ACC112 (cell line): Measurements from ENCODE around the gene HMGB3.
"Not testable (repeated sequence)": the region's sequence is repeated elsewhere in the genome, so short reads cannot be mapped to it uniquely, and the experiment has no call there.

ENCODE experiments used
- H2AFZ ChIP-seq: fragments of 200-600 bp; sonication (generic); one replicate; pipeline ENCODE4 v1.6.0; 2017; ENCODE audit warnings: antibody characterized with exemption, low read length; ENCODE audit not compliant: unreplicated experiment
- H3K27ac ChIP-seq: fragments of 200-600 bp; sonication (generic); 2 replicates; pipeline ENCODE4 v1.5.1; 2014; ENCODE audit warnings: low read depth, mild to moderate bottlenecking, antibody characterized with exemption, low read length, moderate library complexity
- H3K27me3 ChIP-seq: fragments of 200-600 bp; sonication (generic); 2 replicates; pipeline ENCODE4 v1.6.1; 2014; ENCODE audit warnings: mild to moderate bottlenecking, antibody characterized with exemption, low read length, moderate library complexity, mixed read lengths; ENCODE audit not compliant: insufficient read depth
- H3K36me3 ChIP-seq: fragments of 200-600 bp; sonication (generic); 2 replicates; pipeline ENCODE4 v1.6.1; 2016; ENCODE audit warnings: mild to moderate bottlenecking, antibody characterized with exemption, low read length, moderate library complexity, mixed read lengths; ENCODE audit not compliant: insufficient read depth
- H3K4me1 ChIP-seq: fragments of 200-600 bp; sonication (generic); one replicate; pipeline ENCODE4 v1.6.1; 2016; ENCODE audit warnings: low read length, mixed read lengths; ENCODE audit not compliant: insufficient read depth, unreplicated experiment, control insufficient read depth
- H3K4me3 ChIP-seq: fragments of 200-600 bp; sonication (generic); 2 replicates; pipeline ENCODE4 v1.5.1; 2014; ENCODE audit warnings: mild to moderate bottlenecking, low read depth, low read length
- H3K79me2 ChIP-seq: fragments of 200-600 bp; sonication (generic); one replicate; pipeline ENCODE4 v1.6.0; 2016; ENCODE audit warnings: low read length; ENCODE audit not compliant: control insufficient read depth, unreplicated experiment, insufficient read depth

HMGB3 gene

DNA sequence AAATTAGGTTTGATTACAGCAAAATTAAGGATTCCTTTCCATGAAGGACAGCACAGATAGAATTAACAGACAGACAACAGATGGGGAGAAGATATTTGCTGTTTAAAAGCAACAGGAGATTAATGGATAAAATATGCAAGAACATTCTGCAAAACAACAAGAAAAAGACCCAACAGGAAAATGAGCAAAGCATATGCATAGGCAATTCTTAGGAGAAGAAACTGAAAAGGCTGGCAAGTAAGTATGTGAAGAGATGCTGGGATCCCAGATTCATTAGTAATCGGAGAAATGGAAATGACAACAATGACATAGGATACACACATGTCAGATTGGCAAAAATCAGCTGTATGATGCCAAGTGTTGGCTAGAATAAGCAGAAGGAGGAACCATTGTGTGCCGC lies 27.5 kb upstream of the HMGB3 start:
- no peaks in the 10 kb centered on the region for H3K79me2 ChIP-seq
- no peak overlapping the region for H2AFZ ChIP-seq
- no peaks in the 10 kb centered on the region for H3K4me1 ChIP-seq
- H3K27ac ChIP-seq, result no peak overlapping the region
- no peak overlapping the region for H3K4me3 ChIP-seq
- H3K27me3 ChIP-seq, result no peaks in the 10 kb centered on the region
- no peaks in the 10 kb centered on the region for H3K36me3 ChIP-seq

DNA sequence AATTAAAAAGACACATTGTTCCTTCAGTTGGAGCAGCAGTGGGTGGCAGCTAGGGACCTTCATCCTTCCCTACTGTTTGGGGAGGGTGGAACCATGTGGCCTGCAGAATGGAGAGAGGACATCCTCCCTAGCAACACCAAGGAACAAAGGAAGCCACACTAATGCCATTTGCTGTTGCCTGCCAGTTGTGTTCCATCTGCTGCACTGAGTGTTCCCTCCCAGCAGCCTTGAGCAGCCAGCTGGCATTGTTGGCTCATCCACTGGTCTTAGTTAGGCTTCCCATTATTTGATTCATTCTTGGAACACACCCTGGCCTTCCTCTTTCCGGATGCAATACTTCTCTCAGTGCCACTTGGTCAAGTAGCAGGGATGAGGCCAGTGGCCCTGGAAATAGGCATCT lies 25.0 kb upstream of the HMGB3 start:
- no peaks in the 10 kb centered on the region for H3K4me1 ChIP-seq
- no peaks in the 10 kb centered on the region for H3K27me3 ChIP-seq
- no peak overlapping the region for H3K27ac ChIP-seq

DNA sequence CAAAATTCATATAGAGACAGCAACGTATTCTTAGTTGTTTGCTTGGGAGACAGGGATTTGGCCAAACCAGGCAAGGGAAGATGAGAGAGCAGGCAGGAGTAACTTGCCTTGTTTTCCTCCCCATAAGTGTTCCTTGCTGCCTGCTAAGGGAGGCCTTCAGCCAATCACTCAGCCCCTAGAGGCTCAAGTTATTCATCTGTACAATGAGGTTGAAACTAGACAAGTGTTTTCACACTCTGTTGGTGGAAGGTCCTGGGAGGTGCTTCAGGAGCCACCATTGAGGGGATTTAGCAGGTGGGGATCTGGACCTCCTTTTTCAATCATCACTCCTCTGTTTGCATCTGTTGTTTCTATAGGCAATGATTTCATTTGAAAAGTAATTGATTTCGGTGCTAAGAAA lies 23.6 kb upstream of the HMGB3 start:
- Histone ChIP-seq H3K4me1 (no peaks in the 10 kb centered on the region), H3K27me3 (no peaks in the 10 kb centered on the region), H2AFZ (no peak overlapping the region), H3K27ac (no peak overlapping the region), H3K36me3 (no peaks in the 10 kb centered on the region), H3K4me3 (no peak overlapping the region), H3K79me2 (no peaks in the 10 kb centered on the region)

More for the DNA sequence above, 25.0 kb upstream of the HMGB3 start:
- H3K36me3 ChIP-seq, result no peaks in the 10 kb centered on the region
- no peaks in the 10 kb centered on the region for H3K79me2 ChIP-seq
- no peak overlapping the region for H2AFZ ChIP-seq
- no peak overlapping the region for H3K4me3 ChIP-seq

DNA sequence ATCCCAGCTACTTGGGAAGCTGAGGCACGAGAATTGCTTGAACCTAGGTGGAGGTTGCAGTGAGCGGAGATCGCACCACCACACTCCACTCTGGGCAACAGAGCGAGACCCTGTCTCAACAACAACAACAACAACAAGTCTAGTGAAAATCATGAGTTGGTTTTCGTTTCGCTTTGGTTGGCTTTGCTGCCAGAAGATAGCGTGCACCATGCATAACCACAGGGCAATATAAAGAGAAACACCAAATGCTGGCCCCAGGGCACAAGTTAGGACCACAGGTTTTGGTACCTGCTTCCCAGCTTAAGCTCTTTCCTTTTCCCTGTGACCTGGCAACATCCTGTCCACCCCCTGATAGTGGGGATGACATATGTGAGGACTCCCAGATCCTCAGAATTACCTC lies 21.5 kb upstream of the HMGB3 start:
- Histone ChIP-seq H3K4me3 (no peak overlapping the region), H3K36me3 (no peaks in the 10 kb centered on the region), H3K27me3 (no peaks in the 10 kb centered on the region), H3K4me1 (no peaks in the 10 kb centered on the region), H3K79me2 (no peaks in the 10 kb centered on the region), H3K27ac (no peak overlapping the region), H2AFZ (no peak overlapping the region)

DNA sequence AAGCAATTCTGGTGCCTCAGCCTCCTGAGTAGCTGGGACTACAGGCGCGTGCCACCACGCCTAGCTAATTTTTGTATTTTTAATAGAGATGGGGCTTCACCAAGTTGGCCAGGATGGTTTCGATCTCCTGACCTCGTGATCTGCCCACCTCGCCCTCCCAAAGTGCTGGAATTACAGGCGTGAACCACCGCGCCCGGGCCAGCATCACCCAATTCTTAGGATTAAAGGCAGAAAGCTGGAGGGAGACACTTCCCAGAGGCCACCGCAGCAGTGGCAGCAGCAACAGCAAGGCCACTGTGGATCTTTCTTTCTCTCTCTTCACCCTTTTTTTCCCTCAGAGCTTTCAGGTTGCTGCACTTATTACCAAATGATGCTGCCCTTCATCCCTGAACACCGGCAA lies 18.7 kb upstream of the HMGB3 start:
- H3K4me3 ChIP-seq, result not testable (repeated sequence)

DNA sequence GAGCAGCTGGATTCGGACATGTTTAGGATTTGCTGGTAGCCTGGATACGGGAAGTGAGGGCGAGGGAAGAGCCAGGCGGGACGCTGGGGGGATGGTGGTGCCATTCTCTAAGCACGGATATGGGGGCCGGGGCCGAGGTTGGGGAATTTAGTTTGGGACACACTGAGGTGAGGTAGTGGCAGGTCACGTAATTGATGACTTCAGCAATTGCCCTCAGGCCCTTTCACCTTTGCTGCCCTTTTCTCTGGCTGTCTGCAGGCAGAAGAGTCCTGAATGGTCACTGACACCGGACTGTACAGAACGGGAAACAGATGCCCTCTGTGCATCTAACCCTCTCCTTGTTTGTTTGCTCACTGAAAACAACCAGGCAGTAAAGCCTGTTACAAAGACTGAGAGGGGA lies 16.9 kb upstream of the HMGB3 start:
- H3K79me2 ChIP-seq, result no peaks in the 10 kb centered on the region
- H2AFZ ChIP-seq, result no peak overlapping the region
- H3K4me3 ChIP-seq, result no peak overlapping the region
- H3K27ac ChIP-seq, result no peak overlapping the region
- H3K36me3 ChIP-seq, result no peaks in the 10 kb centered on the region
- no peaks in the 10 kb centered on the region for H3K4me1 ChIP-seq
- H3K27me3 ChIP-seq, result no peaks in the 10 kb centered on the region

More for the DNA sequence above, 18.7 kb upstream of the HMGB3 start:
- H3K4me1 ChIP-seq, H3K27ac ChIP-seq, H3K27me3 ChIP-seq, H2AFZ ChIP-seq, H3K79me2 ChIP-seq, H3K36me3 ChIP-seq: not testable (repeated sequence)

DNA sequence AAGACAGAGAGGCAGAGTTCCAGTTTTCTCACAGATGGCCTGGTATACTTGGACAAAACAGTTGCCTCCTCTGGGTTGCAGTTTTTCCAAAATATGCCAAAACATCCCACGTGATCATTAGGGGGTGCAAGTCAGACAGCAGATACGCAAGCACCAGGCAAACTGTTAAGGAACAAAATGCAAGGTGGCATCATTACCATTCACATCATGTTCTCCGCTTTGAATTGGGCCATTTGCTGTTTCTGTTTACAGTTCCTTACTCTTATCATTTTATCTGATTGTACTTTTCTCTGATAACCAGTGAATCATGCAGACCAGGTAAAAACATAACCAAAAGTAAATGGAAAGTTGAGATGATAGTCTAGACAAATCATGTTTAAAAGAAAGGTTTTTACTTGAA lies 16.4 kb upstream of the HMGB3 start:
- H3K27ac ChIP-seq, result no peak overlapping the region
- H3K79me2 ChIP-seq, result no peaks in the 10 kb centered on the region

DNA sequence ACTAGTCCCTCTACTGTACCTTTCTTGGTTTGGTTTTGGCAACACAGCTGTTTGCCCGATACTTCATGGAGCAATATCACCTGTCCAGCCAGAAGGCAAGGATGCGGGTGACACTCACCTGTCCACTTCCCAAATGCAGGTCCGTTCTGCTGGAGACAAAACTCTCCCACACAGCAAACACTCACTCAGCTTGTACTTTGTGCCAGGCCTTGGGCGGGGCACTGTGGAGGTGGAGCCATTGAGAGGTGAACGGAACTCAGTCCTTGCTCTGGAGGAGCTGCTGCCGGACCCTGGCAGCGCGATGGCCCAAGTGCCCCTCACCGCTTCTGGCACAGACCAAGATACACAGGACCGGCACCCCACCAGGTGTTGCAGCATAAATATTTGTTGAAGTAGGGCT lies 15.3 kb upstream of the HMGB3 start:
- Histone ChIP-seq H3K4me1 (no peaks in the 10 kb centered on the region), H3K27me3 (no peaks in the 10 kb centered on the region), H3K79me2 (no peaks in the 10 kb centered on the region), H2AFZ (no peak overlapping the region), H3K4me3 (no peak overlapping the region), H3K27ac (no peak overlapping the region), H3K36me3 (no peaks in the 10 kb centered on the region)

More for the DNA sequence above, 16.4 kb upstream of the HMGB3 start:
- no peak overlapping the region for H2AFZ ChIP-seq
- no peaks in the 10 kb centered on the region for H3K36me3 ChIP-seq
- H3K4me3 ChIP-seq, result no peak overlapping the region
- no peaks in the 10 kb centered on the region for H3K4me1 ChIP-seq
- H3K27me3 ChIP-seq, result no peaks in the 10 kb centered on the region

DNA sequence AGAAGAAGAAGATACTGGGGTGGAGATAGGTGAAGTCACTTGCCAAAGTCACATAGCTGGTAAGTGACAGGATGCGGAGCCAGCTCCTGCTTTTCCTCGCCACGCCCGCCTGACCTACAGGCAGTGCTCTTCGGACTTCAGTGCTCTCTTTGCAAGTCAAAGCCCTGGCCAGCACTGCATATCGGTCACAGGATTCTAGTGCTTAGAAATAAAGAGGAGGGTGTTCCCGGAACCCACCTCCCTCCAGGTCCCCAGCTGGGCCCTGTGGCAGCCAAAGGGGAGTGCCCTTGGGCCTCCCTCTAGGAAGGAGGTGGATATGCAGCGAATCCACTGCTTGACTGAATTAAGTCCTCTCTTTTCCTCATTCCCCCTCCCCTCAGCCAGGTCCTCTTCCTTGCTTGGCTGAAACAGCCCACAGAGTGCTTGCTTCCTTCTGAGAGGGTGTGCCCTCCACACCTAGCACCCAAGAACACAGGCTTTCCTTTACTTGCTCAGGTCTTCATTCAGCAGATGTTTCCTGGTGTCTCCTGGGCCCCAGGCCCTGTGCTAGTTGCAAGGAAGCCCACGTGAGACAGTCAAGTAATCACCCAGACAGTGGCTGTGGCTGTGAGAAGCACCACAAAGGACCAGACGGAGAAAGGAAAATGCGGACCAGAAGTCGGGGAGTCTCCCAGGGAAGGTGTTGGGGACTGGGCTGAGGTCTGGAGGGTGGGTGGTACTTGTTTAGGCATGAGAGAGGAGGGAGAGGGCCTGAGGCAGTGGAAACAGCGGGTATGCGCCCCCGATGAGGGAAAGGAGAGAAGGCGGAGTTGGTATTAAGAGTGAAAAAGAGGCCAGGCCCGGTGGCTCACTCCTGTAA lies 14.0 kb upstream of the HMGB3 start:
- Histone ChIP-seq H3K4me3 (no peak overlapping the region), H3K27ac (no peak overlapping the region), H3K27me3 (no peaks in the 10 kb centered on the region), H3K36me3 (no peaks in the 10 kb centered on the region), H2AFZ (no peak overlapping the region), H3K79me2 (no peaks in the 10 kb centered on the region), H3K4me1 (no peaks in the 10 kb centered on the region)

DNA sequence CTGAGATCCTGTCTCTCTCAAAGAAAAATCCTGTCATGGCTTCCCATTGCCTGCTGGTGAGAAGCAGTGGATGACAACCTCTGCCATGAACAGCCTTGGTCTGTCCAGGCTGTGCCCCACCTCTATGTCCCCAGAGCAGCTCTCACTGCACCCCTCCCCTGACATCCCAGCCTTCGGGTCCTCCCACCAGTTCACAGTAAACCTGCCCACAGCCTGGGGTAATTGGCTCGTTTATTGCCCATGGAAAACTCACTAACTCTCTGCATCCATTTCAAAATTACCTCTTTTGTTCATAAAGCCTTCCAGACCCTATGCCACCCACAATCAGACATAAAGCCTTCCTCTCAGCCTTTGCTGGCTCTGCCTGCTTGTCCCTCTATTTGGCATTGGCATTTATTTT lies 10.7 kb upstream of the HMGB3 start:
- no peaks in the 10 kb centered on the region for H3K27me3 ChIP-seq
- no peaks in the 10 kb centered on the region for H3K4me1 ChIP-seq
- no peaks in the 10 kb centered on the region for H3K79me2 ChIP-seq
- H3K27ac ChIP-seq, result no peak overlapping the region
- no peaks in the 10 kb centered on the region for H3K36me3 ChIP-seq
- H2AFZ ChIP-seq, result no peak overlapping the region
- no peak overlapping the region for H3K4me3 ChIP-seq

DNA sequence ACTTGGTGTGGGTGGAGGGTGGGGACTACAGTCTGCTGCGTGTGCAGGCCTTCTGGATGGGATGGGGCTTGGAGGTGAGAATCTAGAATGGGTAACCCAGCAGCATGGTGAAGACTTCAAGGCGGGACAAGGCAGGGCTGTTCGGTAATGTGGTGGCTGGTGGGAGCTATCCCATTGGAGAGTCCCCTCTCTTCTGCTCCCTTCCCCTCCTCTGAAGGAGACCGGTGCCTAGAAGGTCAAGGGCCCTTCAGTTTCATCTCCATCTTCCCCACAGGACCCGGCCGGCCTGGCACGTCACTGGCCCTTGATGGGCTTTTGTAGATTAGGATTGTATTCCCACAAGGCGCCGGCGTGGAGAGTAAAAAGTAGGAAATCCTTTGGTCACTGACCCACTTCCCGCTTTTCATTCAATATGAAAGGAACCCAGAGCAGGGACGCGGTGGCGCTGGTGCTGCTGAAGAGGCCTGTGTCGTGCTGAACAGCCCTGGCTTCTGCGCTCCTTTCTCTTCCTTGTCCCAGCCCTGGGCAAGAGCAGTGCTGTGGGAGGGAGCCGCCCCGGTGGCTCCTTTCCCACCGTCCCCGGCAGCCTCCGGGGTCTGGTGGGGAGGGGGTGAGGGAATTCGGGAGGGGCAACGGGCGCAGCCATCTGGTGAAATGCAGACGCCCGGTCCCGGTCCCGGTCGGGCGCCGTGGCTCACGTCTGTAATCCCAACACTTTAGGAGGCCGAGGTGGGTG lies 7.3 kb upstream of the HMGB3 start:
- H3K27me3 ChIP-seq, result no peaks in the 10 kb centered on the region
- no peaks in the 10 kb centered on the region for H3K4me1 ChIP-seq
- no peak overlapping the region for H3K27ac ChIP-seq
- H3K4me3 ChIP-seq, result no peak overlapping the region
- H3K79me2 ChIP-seq, result no peaks in the 10 kb centered on the region
- no peaks in the 10 kb centered on the region for H3K36me3 ChIP-seq
- H2AFZ ChIP-seq, result no peak overlapping the region
